ENCODE results near the gene TGFBR3. TPM values are rescaled to one million over a fixed set of nuclear protein-coding genes. Genes with fewer than 3 reads are reported as not detected.

TGFBR3 gene
- total RNA-seq, 1 experiment from 2014 or later = 12.2 TPM

DNA sequence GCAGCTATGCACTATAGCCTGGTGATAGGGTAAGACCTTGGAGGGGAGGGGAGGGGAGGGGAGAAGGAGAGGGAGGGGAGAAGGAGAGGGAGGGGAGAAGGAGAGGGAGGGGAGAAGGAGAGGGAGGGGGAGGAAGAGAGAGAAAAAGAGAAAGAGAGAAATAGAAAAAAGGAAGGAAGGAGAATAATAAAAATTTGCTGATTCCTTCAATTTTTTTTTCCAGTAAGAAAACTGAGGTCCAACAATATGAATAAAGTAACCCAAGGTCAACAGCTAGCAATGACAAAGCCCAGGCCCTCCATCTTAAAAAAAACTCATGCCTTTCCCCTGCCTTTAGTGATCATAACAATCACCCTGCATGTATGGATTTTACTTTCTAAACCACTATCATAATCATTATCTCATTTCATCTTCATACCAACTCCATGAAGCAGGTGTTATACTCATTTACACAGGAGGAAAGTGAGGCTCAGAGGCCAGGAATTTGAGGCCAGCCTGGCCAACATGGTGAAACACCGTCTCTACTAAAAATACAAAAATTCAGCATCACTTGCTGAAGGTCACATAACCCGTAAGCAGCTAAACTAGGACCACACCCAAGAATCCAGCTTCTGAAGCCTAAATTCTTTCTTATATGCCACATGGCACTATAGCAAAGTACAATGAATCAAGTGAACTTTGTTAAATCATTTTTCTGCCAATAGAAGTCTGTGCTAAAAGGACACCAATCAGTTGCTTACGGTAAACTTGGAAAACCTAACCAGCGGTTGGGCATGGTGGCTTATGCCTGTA, 39.9 kb upstream of the TGFBR3 start:
- DNase-seq = no peak
- H3K4me1 ChIP-seq = no peaks in the 10 kb centered on the region
- ChIA-PET POLR2A (no interaction called here), CTCF (interaction anchor here (0.6 kb wide), 1 partner anchor 289 kb away, joined by 5 read pairs; no protein-coding TSS in a partner anchor)
- no peaks in the 10 kb centered on the region for H3K9me3 Mint-ChIP-seq (ENCODE audit: unreplicated experiment)
- no TSS peak for BruUV-seq (replicated peaks)
- no peak overlapping the region for H3K27ac Mint-ChIP-seq (ENCODE audit: unreplicated experiment)
- no peaks in the 10 kb centered on the region for H3K36me3 ChIP-seq (ENCODE audit: control insufficient read depth, insufficient read depth, low read length)
- H3K4me1 Mint-ChIP-seq (ENCODE audit: low read depth, unreplicated experiment) = peaks cover 8% of the 10 kb centered on the region
- no peaks in the 10 kb centered on the region for H3K27me3 ChIP-seq (replicated peaks; ENCODE audit: control insufficient read depth, insufficient read depth, low read length)
- no peaks in the 10 kb centered on the region for H3K36me3 Mint-ChIP-seq (ENCODE audit: insufficient read depth, unreplicated experiment)
- no peak for TF ChIP-seq CTCF (IDR thresholded peaks at IDR 0.05; ENCODE audit: insufficient read depth in 1 of 2, low read depth in 1 of 2, low read length in 1 of 2, severe bottlenecking in 1 of 2, unreplicated experiment in 1 of 2)
- intact Hi-C loops (cut with micrococcal nuclease; ENCODE audit: unreplicated experiment) = loop anchor here (2.0 to 10.0 kb wide), 3 partner anchors 131 to 644 kb away; no protein-coding TSS in a partner anchor
- no peaks in the 10 kb centered on the region for H3K9me3 ChIP-seq
- H3K27me3 Mint-ChIP-seq (ENCODE audit: insufficient read depth, unreplicated experiment) = no peaks in the 10 kb centered on the region
- H3K4me3 Mint-ChIP-seq (ENCODE audit: unreplicated experiment) = no peak overlapping the region
- H3K4me3 ChIP-seq (ENCODE audit: low read depth, low read length) = no peak overlapping the region

DNA sequence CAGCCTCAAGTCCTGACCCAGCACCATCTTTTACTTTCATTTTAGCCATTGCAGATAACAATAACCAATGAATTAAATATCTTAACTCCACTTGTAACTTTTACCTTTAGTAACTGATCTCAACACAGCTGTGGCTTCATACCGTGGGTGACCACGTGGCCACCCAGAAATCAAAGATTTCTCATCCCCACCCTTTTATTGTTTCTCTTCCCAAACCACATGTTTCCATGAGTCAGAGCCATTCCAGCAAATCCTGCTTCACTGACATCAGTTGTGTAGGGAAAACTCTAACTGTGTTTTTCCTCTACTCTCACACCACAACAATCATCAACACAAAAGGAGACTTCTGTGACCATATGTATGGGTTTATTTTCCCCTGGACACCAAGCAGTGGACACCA, 38.2 kb upstream of the TGFBR3 start:
- intact Hi-C loops (cut with micrococcal nuclease; ENCODE audit: unreplicated experiment) = loop anchor here (10.0 kb wide), 1 partner anchor 129 kb away; no protein-coding TSS in a partner anchor
- H3K9me3 Mint-ChIP-seq (ENCODE audit: unreplicated experiment) = no peaks in the 10 kb centered on the region
- BruUV-seq (replicated peaks) = no TSS peak
- H3K36me3 Mint-ChIP-seq (ENCODE audit: insufficient read depth, unreplicated experiment) = no peaks in the 10 kb centered on the region
- no peaks in the 10 kb centered on the region for H3K9me3 ChIP-seq
- POLR2A ChIA-PET = no interaction called here
- no peak for TF ChIP-seq CTCF (IDR thresholded peaks at IDR 0.05; ENCODE audit: insufficient read depth in 1 of 2, low read depth in 1 of 2, low read length in 1 of 2, severe bottlenecking in 1 of 2, unreplicated experiment in 1 of 2)
- H3K4me3 ChIP-seq (ENCODE audit: low read depth, low read length) = no peak overlapping the region
- H3K4me1 Mint-ChIP-seq (ENCODE audit: low read depth, unreplicated experiment) = peaks cover 3% of the 10 kb centered on the region
- no peak for DNase-seq
- no peaks in the 10 kb centered on the region for H3K4me1 ChIP-seq
- no peaks in the 10 kb centered on the region for H3K36me3 ChIP-seq (ENCODE audit: control insufficient read depth, insufficient read depth, low read length)
- CTCF ChIA-PET = no interaction called here
- H3K27me3 ChIP-seq (replicated peaks; ENCODE audit: control insufficient read depth, insufficient read depth, low read length) = no peaks in the 10 kb centered on the region
- H3K27me3 Mint-ChIP-seq (ENCODE audit: insufficient read depth, unreplicated experiment) = no peaks in the 10 kb centered on the region
- no peak overlapping the region for H3K4me3 Mint-ChIP-seq (ENCODE audit: unreplicated experiment)
- no peak overlapping the region for H3K27ac Mint-ChIP-seq (ENCODE audit: unreplicated experiment)

DNA sequence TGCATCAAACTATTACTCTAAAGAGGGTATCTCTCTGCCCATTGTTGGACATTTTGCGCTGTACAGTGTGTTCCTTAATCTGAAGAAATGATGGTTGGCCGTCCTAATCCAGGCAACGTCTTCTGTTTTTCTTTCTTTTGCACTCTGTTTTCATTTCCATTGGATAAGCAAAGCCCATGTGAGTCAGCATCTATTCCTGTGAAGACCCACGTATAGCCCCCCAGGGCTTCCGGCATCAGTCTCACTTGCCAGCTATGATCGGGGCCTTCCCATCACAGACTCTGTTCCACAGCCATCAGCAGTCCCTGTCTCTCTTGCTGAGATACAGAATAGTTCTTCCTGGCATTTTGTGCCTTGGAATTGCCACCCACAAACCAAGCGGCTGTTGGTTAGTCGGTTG, 34.0 kb upstream of the TGFBR3 start:
- Histone ChIP-seq H3K36me3 (ENCODE audit: control insufficient read depth, insufficient read depth, low read length) (no peaks in the 10 kb centered on the region), H3K4me3 (ENCODE audit: low read depth, low read length) (no peak overlapping the region), H3K4me1 (peaks cover 14% of the 10 kb centered on the region; the same call in 1 of the 2 replicates), H3K27me3 (replicated peaks; ENCODE audit: control insufficient read depth, insufficient read depth, low read length) (no peaks in the 10 kb centered on the region), H3K9me3 (no peaks in the 10 kb centered on the region)
- Mint-ChIP-seq H3K36me3 (ENCODE audit: insufficient read depth, unreplicated experiment) (no peaks in the 10 kb centered on the region), H3K27me3 (ENCODE audit: insufficient read depth, unreplicated experiment) (no peaks in the 10 kb centered on the region), H3K9me3 (ENCODE audit: unreplicated experiment) (no peaks in the 10 kb centered on the region), H3K4me1 (ENCODE audit: low read depth, unreplicated experiment) (peaks cover 17% of the 10 kb centered on the region), H3K27ac (ENCODE audit: unreplicated experiment) (no peak overlapping the region), H3K4me3 (ENCODE audit: unreplicated experiment) (no peak overlapping the region)
- intact Hi-C loops (cut with micrococcal nuclease; ENCODE audit: unreplicated experiment) = loop anchor here (10.0 kb wide), 1 partner anchor 125 kb away; no protein-coding TSS in a partner anchor
- DNase-seq = no peak
- no TSS peak for BruUV-seq (replicated peaks)
- ChIA-PET POLR2A (no interaction called here), CTCF (no interaction called here)
- TF ChIP-seq CTCF (IDR thresholded peaks at IDR 0.05; ENCODE audit: insufficient read depth in 1 of 2, low read depth in 1 of 2, low read length in 1 of 2, severe bottlenecking in 1 of 2, unreplicated experiment in 1 of 2) = no peak
